CD14-positive monocyte (primary cell): ENCODE measurements around the gene ACTL10. TPM values are rescaled to one million over a fixed set of nuclear protein-coding genes. Genes with fewer than 3 reads are reported as not detected.

Experiments
- DNase-seq, 3 donors: peaks; one replicate each; pipeline ENCODE4 v3.0.0-alpha.2; 2011 to 2022
- H2AFZ ChIP-seq: 2 replicates; pipeline ENCODE4 v1.6.0; 2012; ENCODE audit warnings: mild to moderate bottlenecking, low read depth, low read length, inconsistent platforms; ENCODE audit not compliant: insufficient read depth, poor library complexity, severe bottlenecking
- H3K27ac ChIP-seq, 2 donors: 1 replicate in 1 of 2; 2 replicates in 1 of 2; pipeline ENCODE4 v1.5.1; 2012 to 2013; ENCODE audit warnings: low read length in 2 of 2, control low read depth in 1 of 2, inconsistent platforms in 1 of 2, low read depth in 1 of 2, mild to moderate bottlenecking in 1 of 2
- H3K27me3 ChIP-seq, 2 donors: one replicate each; pipeline versions ENCODE4 v1.6.0 to v1.6.1; 2011 to 2013; ENCODE audit warnings: low read length in 2 of 2; ENCODE audit not compliant: control insufficient read depth in 2 of 2, insufficient read depth in 2 of 2
- H3K36me3 ChIP-seq, 2 donors: replicated peaks in 1 of 2; 1 replicate in 1 of 2; 2 replicates in 1 of 2; pipeline versions ENCODE4 v1.5.1 to v1.6.1; 2012 to 2013; ENCODE audit warnings: low read length in 2 of 2, control low read depth in 1 of 2, inconsistent platforms in 1 of 2, mild to moderate bottlenecking in 1 of 2; ENCODE audit not compliant: insufficient read depth in 2 of 2, control insufficient read depth in 1 of 2
- H3K4me1 ChIP-seq, 2 donors: 1 replicate in 1 of 2; 2 replicates in 1 of 2; pipeline versions ENCODE4 v1.5.1 to v1.6.1; 2012 to 2013; ENCODE audit warnings: low read length in 2 of 2, control low read depth in 1 of 2, inconsistent platforms in 1 of 2, mild to moderate bottlenecking in 1 of 2, moderate library complexity in 1 of 2; ENCODE audit not compliant: insufficient read depth in 2 of 2, control insufficient read depth in 1 of 2
- H3K4me2 ChIP-seq: replicated peaks from 2 replicates; pipeline ENCODE3; 2012; ENCODE audit warnings: low read length, moderate library complexity, mild to moderate bottlenecking; ENCODE audit not compliant: poor library complexity, severe bottlenecking; ENCODE audit errors: extremely low read depth
- H3K4me3 ChIP-seq, 3 experiments: fragments of 200-600 bp in 1 of 3; sonication (generic) in 1 of 3; replicated peaks in 1 of 3; 1 replicate in 2 of 3; 2 replicates in 1 of 3; pipeline ENCODE4 v1.5.1; 2011 to 2013; ENCODE audit warnings: low read length in 3 of 3, mild to moderate bottlenecking in 3 of 3, control low read depth in 2 of 3, low read depth in 2 of 3, inconsistent platforms in 1 of 3, moderate library complexity in 1 of 3
- H3K79me2 ChIP-seq: 2 replicates; pipeline ENCODE4 v1.6.0; 2012; ENCODE audit warnings: mild to moderate bottlenecking, control low read depth, inconsistent platforms, low read length, moderate library complexity; ENCODE audit not compliant: insufficient read depth
- H3K9ac ChIP-seq: 2 replicates; pipeline ENCODE4 v1.6.0; 2017; ENCODE audit warnings: low read length, mild to moderate bottlenecking; ENCODE audit not compliant: insufficient read depth, poor library complexity, severe bottlenecking
- H3K9me3 ChIP-seq, 2 donors: replicated peaks in 1 of 2; 1 replicate in 1 of 2; 2 replicates in 1 of 2; pipeline versions ENCODE4 v1.5.1 to v1.6.1; 2012 to 2013; ENCODE audit warnings: low read length in 2 of 2, control low read depth in 1 of 2; ENCODE audit not compliant: control insufficient read depth in 1 of 2, insufficient read depth in 1 of 2
- H4K20me1 ChIP-seq: 2 replicates; pipeline ENCODE4 v1.6.0; 2012; ENCODE audit warnings: mild to moderate bottlenecking, low read length, control low read depth, moderate library complexity; ENCODE audit not compliant: insufficient read depth
- H3K27ac Mint-ChIP-seq, 7 donors: one replicate each; pipeline ENCODE4 v1.8.0; 2020; ENCODE audit warnings: mild to moderate bottlenecking in 7 of 7, mixed read lengths in 7 of 7, moderate library complexity in 6 of 7, inconsistent platforms in 2 of 7
- H3K27me3 Mint-ChIP-seq, 3 donors: one replicate each; pipeline ENCODE4 v1.8.0; 2021 to 2022; ENCODE audit warnings: low read depth in 3 of 3, mild to moderate bottlenecking in 3 of 3, mixed read lengths in 3 of 3, moderate library complexity in 3 of 3, inconsistent platforms in 1 of 3
- H3K36me3 Mint-ChIP-seq, 2 donors: one replicate each; pipeline ENCODE4 v1.8.0; 2020; ENCODE audit warnings: mixed read lengths in 2 of 2, inconsistent platforms in 1 of 2, mild to moderate bottlenecking in 1 of 2
- H3K4me1 Mint-ChIP-seq: one replicate; pipeline ENCODE4 v1.8.0; 2020; ENCODE audit warnings: mild to moderate bottlenecking, mixed read lengths
- H3K4me3 Mint-ChIP-seq, 2 donors: one replicate each; pipeline ENCODE4 v1.8.0; 2020; ENCODE audit warnings: mild to moderate bottlenecking in 2 of 2, mixed read lengths in 2 of 2, moderate library complexity in 1 of 2
- H3K9me3 Mint-ChIP-seq, 7 donors: one replicate each; pipeline ENCODE4 v1.8.0; 2020 to 2022; ENCODE audit warnings: mixed read lengths in 7 of 7, mild to moderate bottlenecking in 6 of 7, moderate library complexity in 6 of 7, inconsistent platforms in 2 of 7
- WGBS: methylation state at CpG from one replicate; pipeline ENCODE4 v1.1.5; 2013; ENCODE audit warnings: missing lambda C conversion rate; ENCODE audit not compliant: insufficient coverage; 5-methylcytosine and 5-hydroxymethylcytosine counted together
- intact Hi-C, 2 donors: fragments of 100-400 bp; cut with micrococcal nuclease; formaldehyde crosslinking; loops; one replicate each; pipeline versions ENCODE4 v1.15.0 to v1.15.1; 2023
- polyA plus RNA-seq, 3 donors: library from polyadenylated mRNA; depleted of rRNA in 1 of 3; unstranded in 2 of 3; stranded (reverse) in 1 of 3; fragments of 300-500 nt in 2 of 3; fragments of >200 nt in 1 of 3; fragmentation: Illumina TruSeq in 2 of 3; gene quantifications; 1 replicate in 2 of 3; 2 replicates in 1 of 3; pipeline ENCODE4 v1.2.3, GENCODE V29; 2012 to 2021
- TF ChIP-seq, protein P1 (sequence below): fragments of 200-600 bp; IDR thresholded peaks from one replicate; pipeline ENCODE4 v1.8.0; 2022; ENCODE audit warnings: antibody characterized with exemption, mild to moderate bottlenecking

The ACTL10 gene
- polyA plus RNA-seq, 3 donors, result 0.31 to 1.2 (median 1.1) TPM

DNA sequence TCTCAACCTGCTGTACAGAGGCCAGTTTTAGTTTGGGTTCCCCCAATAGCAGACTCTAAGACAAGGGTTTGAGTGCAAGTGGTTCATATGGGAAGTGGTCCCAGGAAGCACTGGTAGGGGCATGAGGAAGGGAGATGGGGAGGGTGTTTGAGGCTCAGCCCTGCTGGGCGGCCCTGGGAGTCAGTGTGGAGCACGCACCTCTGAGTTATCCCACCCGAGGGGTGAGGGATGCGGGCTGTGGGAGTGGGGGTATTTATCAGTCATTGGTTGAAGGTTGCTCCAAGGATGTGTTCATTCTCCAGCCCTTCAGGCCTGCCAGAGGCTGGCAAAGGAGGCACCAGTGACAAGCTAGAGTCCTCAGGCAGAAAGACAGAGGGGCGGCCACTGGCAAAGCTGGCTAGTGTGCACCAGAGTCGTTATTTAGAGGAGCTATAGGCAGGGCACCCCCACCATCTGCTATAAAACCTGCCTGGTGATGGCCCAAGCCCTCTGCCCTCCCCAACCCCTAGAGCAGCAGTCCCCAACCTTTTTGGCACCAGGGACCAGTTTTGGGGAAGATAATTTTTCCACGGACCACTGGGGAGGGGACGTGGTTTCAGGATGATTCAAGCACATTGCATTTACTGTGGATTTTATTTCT, 36.9 kb downstream of the ACTL10 start:
- Histone ChIP-seq H3K27ac (no peak overlapping the region), H3K4me1 (no peaks in the 10 kb centered on the region), H3K27me3 (no peaks in the 10 kb centered on the region), H3K9ac (no peak overlapping the region), H3K9me3 (peaks cover 0 to 10% of the 10 kb centered on the region in 2 donors), H2AFZ (no peak overlapping the region), H3K4me2 (no peak overlapping the region), H4K20me1 (no peaks in the 10 kb centered on the region), H3K36me3 (peaks cover 14 to 29% of the 10 kb centered on the region in 2 donors), H3K4me3 (no peak overlapping the region), H3K79me2 (no peaks in the 10 kb centered on the region)
- DNase-seq, result no peak
- WGBS, result 100% methylated on average over 3 of the region's 8 CpGs
- peaks cover 14 to 32% of the 10 kb centered on the region in 2 donors for H3K36me3 Mint-ChIP-seq
- peaks cover 7 to 23% (median 13%) of the 10 kb centered on the region in 7 donors for H3K9me3 Mint-ChIP-seq
- H3K27ac Mint-ChIP-seq, result peak overlapping the region in 1 of 7 donors; percentile 9
- H3K4me1 Mint-ChIP-seq, result no peaks in the 10 kb centered on the region
- TF ChIP-seq, protein P1, sequence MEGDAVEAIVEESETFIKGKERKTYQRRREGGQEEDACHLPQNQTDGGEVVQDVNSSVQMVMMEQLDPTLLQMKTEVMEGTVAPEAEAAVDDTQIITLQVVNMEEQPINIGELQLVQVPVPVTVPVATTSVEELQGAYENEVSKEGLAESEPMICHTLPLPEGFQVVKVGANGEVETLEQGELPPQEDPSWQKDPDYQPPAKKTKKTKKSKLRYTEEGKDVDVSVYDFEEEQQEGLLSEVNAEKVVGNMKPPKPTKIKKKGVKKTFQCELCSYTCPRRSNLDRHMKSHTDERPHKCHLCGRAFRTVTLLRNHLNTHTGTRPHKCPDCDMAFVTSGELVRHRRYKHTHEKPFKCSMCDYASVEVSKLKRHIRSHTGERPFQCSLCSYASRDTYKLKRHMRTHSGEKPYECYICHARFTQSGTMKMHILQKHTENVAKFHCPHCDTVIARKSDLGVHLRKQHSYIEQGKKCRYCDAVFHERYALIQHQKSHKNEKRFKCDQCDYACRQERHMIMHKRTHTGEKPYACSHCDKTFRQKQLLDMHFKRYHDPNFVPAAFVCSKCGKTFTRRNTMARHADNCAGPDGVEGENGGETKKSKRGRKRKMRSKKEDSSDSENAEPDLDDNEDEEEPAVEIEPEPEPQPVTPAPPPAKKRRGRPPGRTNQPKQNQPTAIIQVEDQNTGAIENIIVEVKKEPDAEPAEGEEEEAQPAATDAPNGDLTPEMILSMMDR, result no peak
- intact Hi-C loops, result no loop called here
- no peak overlapping the region for H3K4me3 Mint-ChIP-seq
- peaks cover 0 to 2% (median 0%) of the 10 kb centered on the region in 3 donors for H3K27me3 Mint-ChIP-seq

DNA sequence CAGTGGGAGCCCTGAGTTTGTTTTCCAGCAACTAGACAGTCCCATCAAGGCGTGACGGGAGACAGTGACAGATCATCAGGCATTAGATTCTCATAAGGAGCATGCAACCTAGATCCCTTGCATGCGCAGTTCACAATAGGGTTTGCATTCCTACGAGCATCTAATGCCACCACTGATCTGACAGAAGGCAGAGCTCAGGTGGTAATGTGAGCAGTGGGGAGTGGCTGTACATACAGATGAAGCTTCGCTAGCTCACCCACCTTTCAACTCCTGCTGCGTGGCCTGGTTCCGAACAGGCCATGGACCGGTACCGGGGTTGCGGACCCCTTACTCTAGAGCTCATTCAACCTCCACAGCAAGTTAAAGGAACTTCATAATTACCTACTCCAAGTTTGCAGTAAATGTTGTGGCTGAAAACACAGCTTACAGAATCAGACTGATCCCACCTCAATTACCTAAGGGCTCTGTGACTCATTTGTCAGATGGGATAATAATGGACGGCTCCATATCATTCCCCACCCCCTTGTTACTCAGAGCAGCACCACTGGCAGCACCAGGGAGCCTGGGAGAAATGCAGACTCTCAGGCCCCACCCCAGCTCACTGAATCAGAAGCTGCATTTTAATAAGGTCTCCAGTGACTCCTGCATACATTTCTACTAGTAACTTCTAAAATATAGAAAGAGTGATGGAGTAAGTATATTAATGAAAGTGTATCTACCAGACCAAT, 37.6 kb downstream of the ACTL10 start:
- intact Hi-C loops, result no loop called here
- Histone ChIP-seq H3K9ac (no peak overlapping the region), H3K27me3 (no peaks in the 10 kb centered on the region), H3K27ac (no peak overlapping the region), H3K79me2 (no peaks in the 10 kb centered on the region), H3K9me3 (peaks cover 0 to 10% of the 10 kb centered on the region in 2 donors), H2AFZ (no peak overlapping the region), H3K4me1 (no peaks in the 10 kb centered on the region), H3K36me3 (peaks cover 14 to 29% of the 10 kb centered on the region in 2 donors), H3K4me2 (no peak overlapping the region), H4K20me1 (no peaks in the 10 kb centered on the region), H3K4me3 (no peak overlapping the region)
- H3K27ac Mint-ChIP-seq, result peak overlapping the region in 1 of 7 donors; percentile 53
- 100% methylated on average over 3 of the region's 11 CpGs for WGBS
- DNase-seq, result no peak
- TF ChIP-seq, protein P1, result no peak
- H3K9me3 Mint-ChIP-seq, result peaks cover 5 to 18% (median 11%) of the 10 kb centered on the region in 7 donors
- no peak overlapping the region for H3K4me3 Mint-ChIP-seq
- H3K36me3 Mint-ChIP-seq, result peaks cover 14 to 32% of the 10 kb centered on the region in 2 donors
- peaks cover 0 to 2% (median 0%) of the 10 kb centered on the region in 3 donors for H3K27me3 Mint-ChIP-seq
- H3K4me1 Mint-ChIP-seq, result no peaks in the 10 kb centered on the region
